MCF 10A (cell line): Measurements from ENCODE around the gene SOHLH2. TPM values are rescaled to one million over a fixed set of nuclear protein-coding genes. Genes with fewer than 3 reads are reported as not detected.

Experiments
- BruUV-seq: library from RNA; stranded (reverse); fragments of 400-500 nt; replicated peaks from 2 replicates; lab custom pipeline; 2021; lab: Mats Ljungman, UMichigan
- CTCF ChIA-PET: fragments of 300-600 bp; sonication (Branson Sonifier 250); formaldehyde crosslinking; extraction: SDS; loops from one replicate; lab custom pipeline; 2021; ENCODE audit warnings: antibody characterized with exemption, inconsistent platforms; lab: Yijun Ruan, JAX
- POLR2A ChIA-PET: fragments of 300-600, 350-650 bp; sonication (Branson Sonifier 250); formaldehyde crosslinking; extraction: SDS; loops from one replicate; lab custom pipeline; 2020; ENCODE audit warnings: antibody characterized with exemption, inconsistent platforms; lab: Yijun Ruan, JAX
- DNase-seq: peaks from one replicate; pipeline ENCODE4 v3.0.0-alpha.2; 2018; ENCODE audit not compliant: unreplicated experiment
- H3K27ac Mint-ChIP-seq: one replicate; pipeline ENCODE4 v1.8.0; 2022; ENCODE audit warnings: mild to moderate bottlenecking, low read depth, mixed read lengths; ENCODE audit not compliant: unreplicated experiment
- H3K27me3 Mint-ChIP-seq: one replicate; pipeline ENCODE4 v1.8.0; 2022; ENCODE audit warnings: mixed read lengths; ENCODE audit not compliant: insufficient read depth, unreplicated experiment
- H3K36me3 Mint-ChIP-seq: one replicate; pipeline ENCODE4 v1.8.0; 2022; ENCODE audit warnings: mild to moderate bottlenecking, moderate library complexity, mixed read lengths; ENCODE audit not compliant: insufficient read depth, unreplicated experiment
- H3K4me1 Mint-ChIP-seq: one replicate; pipeline ENCODE4 v1.8.0; 2022; ENCODE audit warnings: mixed read lengths; ENCODE audit not compliant: insufficient read depth, unreplicated experiment
- H3K4me3 Mint-ChIP-seq: one replicate; pipeline ENCODE4 v1.8.0; 2022; ENCODE audit warnings: mild to moderate bottlenecking, moderate library complexity, mixed read lengths; ENCODE audit not compliant: unreplicated experiment
- H3K9me3 Mint-ChIP-seq: one replicate; pipeline ENCODE4 v1.8.0; 2022; ENCODE audit warnings: mixed read lengths; ENCODE audit not compliant: unreplicated experiment
- CTCF ChIP-seq: fragments of 200-600 bp; IDR thresholded peaks from one replicate; pipeline ENCODE4 v1.8.0; 2022; ENCODE audit warnings: antibody characterized with exemption, mild to moderate bottlenecking; ENCODE audit not compliant: unreplicated experiment
- intact Hi-C: fragments of 100-400 bp; cut with micrococcal nuclease; formaldehyde crosslinking; loops from 2 replicates; pipeline ENCODE4 v1.14.1; 2022
- total RNA-seq: library from RNA; stranded (reverse); gene quantifications from 2 replicates; pipeline ENCODE4 v1.2.3, GENCODE V29; 2022

Gene SOHLH2
- total RNA-seq, 1 experiment from 2014 or later: 1.2 TPM

- Mint-ChIP-seq H3K4me3 (no peak overlapping the region), H3K9me3 (no peaks in the 10 kb centered on the region), H3K27me3 (no peaks in the 10 kb centered on the region), H3K36me3 (no peaks in the 10 kb centered on the region), H3K4me1 (peaks cover 30% of the 10 kb centered on the region), H3K27ac (peak overlapping the region; percentile 71)
- DNase-seq: peak; percentile 45
- no peak for TF ChIP-seq CTCF
- ChIA-PET POLR2A (interaction anchor here (0.6 to 1.7 kb wide), 7 partner anchors 21 to 606 kb away, joined by 3 to 8 read pairs (median 5); no protein-coding TSS in a partner anchor), CTCF (interaction anchor here (0.6 to 1.7 kb wide), 2 partner anchors 116 to 124 kb away, joined by 4 to 6 read pairs; no protein-coding TSS in a partner anchor)
- intact Hi-C loops: no loop called here
- BruUV-seq: no TSS peak
Observed at GRCh38 chr13:36158611-36159010, 55.7 kb downstream of the SOHLH2 start.

- no peak for TF ChIP-seq CTCF
- no TSS peak for BruUV-seq
- ChIA-PET CTCF (interaction anchor here (0.6 to 1.0 kb wide), 4 partner anchors 71 to 824 kb away, joined by 3 to 6 read pairs (median 4); no protein-coding TSS in a partner anchor), POLR2A (interaction anchor here (0.6 to 1.5 kb wide), 2 partner anchors 27 to 33 kb away, joined by 3 to 4 read pairs; no protein-coding TSS in a partner anchor)
- Mint-ChIP-seq H3K36me3 (no peaks in the 10 kb centered on the region), H3K4me3 (no peak overlapping the region), H3K9me3 (no peaks in the 10 kb centered on the region), H3K27ac (peak overlapping the region; percentile 71), H3K4me1 (peaks cover 19% of the 10 kb centered on the region), H3K27me3 (no peaks in the 10 kb centered on the region)
- intact Hi-C loops: no loop called here
- DNase-seq: no peak
Observed at GRCh38 chr13:36157480-36157879, 56.9 kb downstream of the SOHLH2 start.

GRCh38 chr13:36154567-36155291, 59.6 kb downstream of the SOHLH2 start:
- H3K4me1 Mint-ChIP-seq: peaks cover 17% of the 10 kb centered on the region
- intact Hi-C loops: no loop called here
- H3K36me3 Mint-ChIP-seq: no peaks in the 10 kb centered on the region
- CTCF ChIA-PET: no interaction called here
- POLR2A ChIA-PET: no interaction called here
- H3K27ac Mint-ChIP-seq: no peak overlapping the region
- DNase-seq: no peak
- BruUV-seq: no TSS peak
- H3K9me3 Mint-ChIP-seq: peaks cover 4% of the 10 kb centered on the region
- no peak for TF ChIP-seq CTCF
- no peaks in the 10 kb centered on the region for H3K27me3 Mint-ChIP-seq
- no peak overlapping the region for H3K4me3 Mint-ChIP-seq

- ChIA-PET POLR2A (interaction anchor here (1.2 kb wide), 1 partner anchor 157 kb away, joined by 5 read pairs; no protein-coding TSS in a partner anchor), CTCF (no interaction called here)
- Mint-ChIP-seq H3K27ac (no peak overlapping the region), H3K27me3 (no peaks in the 10 kb centered on the region), H3K4me3 (no peak overlapping the region), H3K4me1 (peaks cover 5% of the 10 kb centered on the region), H3K9me3 (peaks cover 7% of the 10 kb centered on the region), H3K36me3 (no peaks in the 10 kb centered on the region)
- no peak for DNase-seq
- intact Hi-C loops: no loop called here
- no peak for TF ChIP-seq CTCF
- BruUV-seq: no TSS peak
Observed at GRCh38 chr13:36151591-36151990, 62.8 kb downstream of the SOHLH2 start.
